DLD1 (cell line): ENCODE measurements around the gene BTBD9.

ENCODE experiments used
- in situ Hi-C: cut with HindIII; loops from 2 replicates; pipeline ENCODE4 v1.10.0; 2017; ENCODE audit warnings: low sequenced_read_pairs

The BTBD9 gene

DNA sequence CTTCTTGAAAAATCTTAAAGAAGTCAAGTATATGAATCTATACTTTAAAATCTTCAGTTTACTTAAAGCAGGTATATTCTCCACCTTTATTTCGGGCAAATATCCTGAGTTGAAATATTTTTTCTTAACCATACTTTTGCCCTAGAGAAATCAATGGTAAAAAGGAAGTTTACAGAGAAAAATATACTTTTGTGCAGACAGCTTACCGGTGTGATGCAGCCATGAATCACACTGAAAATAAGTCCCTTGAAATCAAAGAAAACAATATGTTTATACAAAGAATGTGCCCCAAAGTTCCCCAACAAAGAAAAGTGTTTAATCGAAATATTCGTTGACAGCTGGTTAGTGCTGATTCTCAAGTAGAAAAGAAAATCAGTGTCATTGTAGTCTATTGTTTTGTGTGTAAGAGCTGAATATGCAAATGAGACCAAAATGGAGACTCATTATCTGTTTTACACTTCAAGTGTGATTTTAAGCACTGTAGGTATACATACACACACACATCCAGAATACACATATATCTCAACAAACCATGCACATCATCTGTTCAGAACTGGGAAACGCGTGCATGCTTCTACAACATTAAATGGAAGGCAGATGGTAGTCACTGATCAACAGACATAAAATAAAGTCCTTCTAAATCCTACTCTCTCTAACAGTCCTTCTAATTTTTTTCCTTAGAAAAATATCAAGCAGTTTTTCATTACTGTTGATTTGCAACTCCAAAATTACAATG, 73.3 kb downstream of the BTBD9 start:
- in situ Hi-C loops, result no loop called here

DNA sequence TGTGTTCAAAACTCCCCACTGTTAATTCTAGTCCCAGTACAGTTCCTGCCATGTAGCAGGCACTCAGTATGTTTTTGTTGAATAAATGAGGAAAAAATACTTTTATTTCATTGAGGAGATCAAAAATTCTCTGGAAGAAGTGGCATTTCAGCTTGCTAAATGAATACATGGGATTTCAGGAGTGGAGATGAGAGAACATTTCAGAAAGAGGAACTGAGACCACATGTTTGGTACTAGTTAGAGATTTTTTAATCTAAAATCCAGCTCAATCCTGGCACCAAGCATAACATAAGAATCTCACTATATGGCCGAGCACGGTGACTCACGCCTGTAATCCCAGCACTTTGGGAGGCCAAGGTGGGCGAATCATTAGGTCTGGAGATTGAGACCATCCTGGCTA, 75.4 kb downstream of the BTBD9 start:
- in situ Hi-C loops, result no loop called here

DNA sequence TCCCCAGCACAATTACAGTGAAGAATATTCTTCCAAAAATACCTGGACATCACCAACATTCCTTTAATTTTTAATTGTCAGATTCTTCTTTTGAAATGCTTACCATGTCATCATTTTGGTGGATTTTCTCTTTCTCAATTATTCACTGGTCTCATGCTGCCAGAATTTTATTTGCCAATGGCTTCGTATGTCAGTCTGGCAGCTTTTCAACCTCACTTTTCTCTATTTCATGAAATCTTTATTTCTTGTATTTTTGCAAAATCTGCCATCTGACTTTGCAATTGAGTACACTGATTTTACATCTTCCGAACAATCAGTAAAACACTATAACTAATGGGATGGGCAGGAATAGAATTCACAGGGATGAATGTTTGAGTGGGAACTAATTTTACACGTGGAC, 84.1 kb downstream of the BTBD9 start:
- in situ Hi-C loops, result no loop called here

DNA sequence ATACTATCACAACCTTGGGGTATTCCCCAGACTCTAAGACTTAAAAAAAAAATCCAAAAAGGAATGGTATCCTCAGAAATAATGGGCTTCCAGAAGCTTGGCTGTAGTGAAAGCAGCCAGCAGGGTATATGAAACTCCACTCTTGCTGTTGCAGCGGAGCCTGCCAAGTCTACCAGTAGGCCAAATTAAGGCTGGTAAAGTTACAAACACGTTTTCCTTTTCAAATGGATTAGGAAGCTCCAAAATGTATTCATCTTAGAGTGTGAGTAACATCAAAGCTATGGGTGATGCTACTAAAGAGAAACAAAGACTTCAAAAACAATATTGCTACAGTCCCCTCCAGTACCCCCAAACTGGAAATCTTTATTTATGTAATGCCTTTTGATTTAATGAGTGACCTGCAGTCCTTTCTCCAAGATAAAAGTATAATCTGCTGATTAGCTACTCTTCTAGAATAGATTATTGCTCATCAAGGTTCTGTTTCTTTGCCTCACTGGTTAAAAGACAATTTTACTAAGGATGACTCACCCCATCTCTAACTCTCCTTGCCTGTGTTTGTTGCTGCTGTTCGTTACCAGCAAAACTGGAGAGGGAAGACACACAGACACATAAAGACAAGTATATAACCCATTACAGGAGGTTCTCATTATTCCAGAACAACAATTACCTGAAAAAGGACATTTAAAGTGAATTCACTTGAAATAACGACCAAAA, 84.9 kb downstream of the BTBD9 start:
- in situ Hi-C loops, result no loop called here

DNA sequence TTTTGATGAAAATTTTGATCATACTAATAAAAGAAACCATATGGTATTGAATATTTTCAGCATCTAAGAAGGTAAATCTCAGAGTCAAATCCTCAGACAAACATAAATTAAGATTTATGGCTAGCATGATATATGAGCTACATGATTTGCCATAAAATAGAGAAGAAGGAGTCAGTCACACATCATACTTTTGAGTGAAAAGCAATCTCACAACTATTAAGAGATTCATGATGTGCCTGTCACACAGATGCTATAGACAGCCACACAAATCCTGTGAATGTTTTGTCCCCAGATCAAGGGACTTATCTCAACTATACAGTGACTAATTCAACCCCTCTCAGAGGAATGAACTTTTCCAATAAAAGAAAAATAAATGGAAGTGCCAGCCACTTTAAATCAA, 85.7 kb downstream of the BTBD9 start:
- in situ Hi-C loops, result no loop called here

DNA sequence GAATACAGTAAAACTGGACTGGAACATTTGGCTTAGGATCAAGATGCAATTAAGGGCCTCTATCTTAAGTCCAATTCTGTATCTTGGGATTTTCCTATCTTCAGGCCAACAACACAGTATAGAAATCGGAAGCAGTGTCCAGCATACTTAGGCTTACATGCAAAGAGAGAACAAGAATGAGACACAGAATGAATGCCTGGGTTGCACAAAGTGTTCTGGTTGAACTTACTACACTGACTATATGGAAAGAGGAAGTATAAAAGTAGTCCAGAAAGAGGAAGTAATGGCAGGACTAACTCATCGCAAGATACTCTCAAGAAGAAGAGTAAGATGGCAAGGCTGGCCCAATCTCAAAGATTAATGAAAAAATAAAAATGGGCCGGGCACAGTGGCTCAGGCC, 87.6 kb downstream of the BTBD9 start:
- in situ Hi-C loops, result no loop called here

DNA sequence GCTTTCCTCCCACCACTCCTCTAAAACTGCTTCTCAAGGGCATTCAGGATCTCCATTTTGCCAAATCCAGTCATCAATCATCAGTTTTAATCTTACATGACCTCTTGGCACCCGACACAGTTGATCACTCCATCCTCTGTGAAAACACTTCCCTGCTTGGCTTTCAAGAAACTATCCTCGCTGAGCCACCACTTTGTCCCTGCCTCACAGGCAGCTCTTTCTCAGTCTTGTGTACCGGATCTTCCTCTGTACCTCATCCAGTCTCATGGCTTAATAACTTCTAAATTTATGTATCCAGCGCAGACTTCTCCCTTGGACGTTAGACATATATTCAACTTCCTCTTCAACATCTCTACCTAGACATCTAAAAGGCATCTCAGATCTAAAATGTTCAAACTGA, 89.9 kb downstream of the BTBD9 start:
- in situ Hi-C loops, result no loop called here

DNA sequence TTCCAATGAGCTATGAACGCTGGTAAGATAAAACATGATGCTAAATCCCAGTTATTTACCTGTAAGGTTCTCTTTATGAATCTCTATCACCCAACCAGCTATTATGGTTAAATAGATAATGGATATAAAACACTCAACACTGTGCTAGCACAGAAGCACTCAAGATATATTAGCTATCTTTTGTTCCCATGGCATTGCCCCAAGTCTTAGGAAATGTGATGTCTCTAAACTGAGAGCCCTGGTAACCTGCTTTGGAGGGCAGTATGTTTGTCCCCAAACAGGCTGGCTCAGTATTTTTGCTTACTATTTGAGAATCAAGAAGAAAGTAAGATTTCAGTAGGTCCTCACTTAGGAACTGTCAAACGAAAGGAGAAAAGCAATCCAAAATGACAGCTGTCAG, 90.5 kb downstream of the BTBD9 start:
- in situ Hi-C loops, result no loop called here

DNA sequence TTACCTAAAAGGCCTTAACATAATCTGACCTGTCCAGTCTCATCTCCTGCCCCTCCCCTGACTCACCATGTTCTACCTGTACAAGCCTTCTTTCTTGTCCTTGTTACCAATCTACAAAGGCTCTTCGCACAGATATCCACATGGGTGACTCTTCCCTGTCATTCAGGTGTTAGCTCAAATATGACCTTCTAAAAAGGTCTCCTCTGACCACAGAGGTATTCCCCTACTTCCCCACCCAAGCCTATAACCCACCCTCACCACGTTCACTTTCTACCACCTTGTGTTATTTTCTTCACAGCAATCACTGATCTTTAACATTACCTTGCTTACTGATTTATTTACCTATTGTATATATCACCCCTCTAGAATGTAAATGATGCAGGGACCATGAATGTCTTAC, 96.7 kb downstream of the BTBD9 start:
- in situ Hi-C loops, result no loop called here

DNA sequence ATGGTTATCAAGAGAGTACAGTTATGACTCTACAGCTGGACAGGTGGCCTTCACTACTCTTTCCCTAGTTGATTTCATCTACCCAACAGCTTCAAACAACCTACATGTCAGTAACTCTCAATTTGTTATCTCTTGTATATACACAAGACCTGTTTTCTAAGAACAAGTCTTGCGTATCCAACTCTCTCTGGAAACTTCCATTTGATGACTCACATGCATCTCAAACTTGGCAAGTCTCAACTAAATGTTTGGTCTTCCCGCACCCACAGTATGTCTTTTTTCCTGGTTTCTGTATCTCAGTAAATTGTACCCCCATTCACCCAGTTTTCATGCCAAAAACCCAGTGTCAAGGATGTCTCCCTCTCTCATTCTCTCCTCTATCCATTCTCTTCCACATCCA, 97.7 kb downstream of the BTBD9 start:
- in situ Hi-C loops, result no loop called here

DNA sequence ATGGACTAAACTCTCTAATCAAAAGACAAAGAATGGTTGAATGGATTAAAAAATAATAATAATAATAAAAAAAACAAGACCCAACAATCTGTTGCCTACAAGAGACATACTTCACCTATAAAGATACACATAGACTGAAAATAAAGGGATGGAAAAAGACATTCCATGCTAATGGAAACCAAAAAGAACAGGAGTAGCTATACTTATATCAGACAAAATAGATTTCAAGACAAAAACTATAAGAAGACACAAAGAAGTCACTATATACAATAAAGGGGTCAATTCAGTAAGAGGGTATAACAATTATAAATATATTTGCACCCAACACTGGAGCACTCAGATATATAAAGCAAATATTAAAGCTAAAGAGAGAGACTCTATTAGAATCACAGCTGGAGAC, 106.7 kb downstream of the BTBD9 start:
- in situ Hi-C loops, result no loop called here

DNA sequence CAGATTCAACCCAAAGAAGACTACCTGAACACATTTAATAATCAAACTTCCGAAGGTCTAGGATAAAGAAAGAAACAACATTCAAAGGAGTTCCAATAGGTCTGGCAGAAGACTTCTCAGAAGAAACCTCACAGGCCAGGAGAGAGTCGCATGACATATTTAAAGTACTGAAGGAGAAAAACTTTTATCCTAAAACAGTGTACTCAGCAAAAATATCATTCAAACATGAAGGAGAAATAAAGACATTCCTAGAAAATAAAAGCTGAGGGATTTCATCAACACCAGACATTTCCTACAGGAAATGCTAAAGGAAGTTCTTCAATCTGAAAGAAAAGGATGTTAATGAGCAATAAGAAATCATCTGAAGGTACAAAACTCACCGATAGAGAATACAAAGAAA, 108.6 kb downstream of the BTBD9 start:
- in situ Hi-C loops, result no loop called here

DNA sequence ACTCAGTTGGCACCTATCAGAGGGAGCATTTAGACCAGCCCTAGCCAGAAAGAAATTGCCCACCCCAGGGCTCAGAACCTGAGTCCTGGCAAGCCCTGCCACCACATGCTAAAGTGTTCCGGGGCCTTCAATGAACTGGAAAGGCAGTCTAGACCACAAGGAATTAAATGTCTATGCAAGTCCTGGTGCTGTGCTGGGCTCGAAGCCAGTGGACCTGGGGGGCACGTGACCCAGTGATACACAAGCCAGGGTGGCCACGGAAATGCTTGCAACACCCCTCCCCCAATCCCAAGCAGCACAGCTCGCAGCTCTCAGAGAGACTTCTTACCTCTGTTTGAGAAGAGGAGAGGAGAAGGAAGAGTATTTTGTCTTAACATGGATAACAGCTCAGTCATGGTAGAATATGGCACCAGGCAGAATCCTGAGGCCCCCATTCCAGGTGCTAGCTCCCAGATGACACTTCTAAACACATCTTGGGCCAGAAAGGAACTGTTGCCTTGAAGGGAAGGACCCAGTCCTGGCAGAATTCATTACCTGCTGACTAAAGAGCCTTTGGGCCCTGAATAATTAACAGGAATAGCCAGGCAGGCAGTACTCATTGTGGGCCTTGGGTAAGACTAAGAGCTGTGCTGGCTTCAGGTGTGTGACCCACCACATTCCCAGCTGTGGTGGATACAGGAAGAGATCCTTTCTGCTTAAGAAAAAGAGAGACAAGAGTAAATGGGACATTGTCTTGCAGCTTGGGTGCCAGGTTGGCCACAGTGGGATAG, 111.3 kb downstream of the BTBD9 start:
- in situ Hi-C loops, result no loop called here

DNA sequence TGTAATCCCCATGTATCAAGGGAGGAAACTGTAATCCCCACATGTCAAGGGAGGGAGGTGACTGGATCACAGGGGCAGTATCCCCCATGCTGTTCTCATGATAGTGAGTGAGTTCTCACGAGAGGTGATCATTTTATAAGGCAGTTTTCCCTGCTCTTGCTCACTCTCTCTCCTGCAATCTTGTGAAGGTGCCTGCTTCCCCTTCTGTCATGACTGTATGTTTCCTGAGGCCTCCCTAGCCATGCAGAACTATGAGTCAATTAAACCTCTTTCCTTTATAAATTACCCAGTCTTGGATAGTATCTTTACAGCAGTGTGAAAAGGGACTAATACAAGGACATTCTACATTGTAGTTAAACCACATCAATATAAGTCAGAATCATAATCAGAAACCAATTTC, 112.4 kb downstream of the BTBD9 start:
- in situ Hi-C loops, result no loop called here

DNA sequence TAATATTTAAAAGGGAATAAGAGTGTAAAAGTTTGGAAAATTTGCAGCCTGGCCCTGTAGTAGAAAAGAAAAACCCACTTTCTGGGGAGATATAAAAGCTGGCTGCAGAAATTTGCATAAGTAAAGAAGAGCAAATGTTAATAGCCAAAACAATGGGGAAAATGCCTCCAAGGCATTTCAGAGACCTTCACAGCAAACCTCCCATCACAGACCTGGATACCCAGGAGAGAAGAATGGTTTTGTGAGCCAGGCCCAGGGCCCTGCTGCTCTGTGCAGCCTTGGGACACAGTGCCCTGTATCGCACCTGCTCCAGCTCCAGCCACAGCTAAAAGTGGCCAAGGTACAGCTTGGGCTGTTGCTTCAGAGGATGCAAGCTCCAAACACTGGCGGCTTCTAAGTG, 113.8 kb downstream of the BTBD9 start:
- in situ Hi-C loops, result no loop called here

DNA sequence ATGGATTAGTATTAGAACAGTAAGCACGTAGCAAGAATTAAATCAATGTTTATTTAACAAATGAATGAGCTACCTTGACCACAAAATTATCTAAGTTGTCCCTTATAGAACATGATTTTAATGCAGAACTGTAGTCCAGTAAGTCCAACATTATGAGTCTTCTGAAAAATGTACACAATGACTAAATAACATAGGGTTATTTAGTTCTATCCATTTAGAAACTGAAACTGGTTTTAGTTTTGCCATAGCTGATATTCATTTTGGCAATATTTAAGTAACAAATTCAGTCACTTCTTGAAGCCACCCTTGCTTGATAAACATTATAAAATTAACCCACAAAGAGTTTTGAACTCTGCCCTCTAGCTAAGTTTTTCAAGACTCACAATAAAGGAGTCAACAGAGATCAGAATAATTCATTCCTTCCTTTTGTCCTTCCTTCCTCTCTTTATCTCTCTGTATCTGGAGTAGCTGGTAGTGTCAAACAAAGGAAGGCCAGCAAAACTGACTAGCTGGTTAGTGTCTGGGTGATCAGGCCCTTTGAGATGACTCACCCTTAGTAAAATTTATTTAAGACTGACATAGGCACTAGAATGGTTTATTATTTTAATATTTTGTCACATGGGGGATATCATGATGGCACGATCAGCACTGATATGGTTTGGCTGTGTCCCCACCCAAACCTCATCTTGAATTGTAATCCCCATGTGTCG, 115.1 kb downstream of the BTBD9 start:
- in situ Hi-C loops, result no loop called here

DNA sequence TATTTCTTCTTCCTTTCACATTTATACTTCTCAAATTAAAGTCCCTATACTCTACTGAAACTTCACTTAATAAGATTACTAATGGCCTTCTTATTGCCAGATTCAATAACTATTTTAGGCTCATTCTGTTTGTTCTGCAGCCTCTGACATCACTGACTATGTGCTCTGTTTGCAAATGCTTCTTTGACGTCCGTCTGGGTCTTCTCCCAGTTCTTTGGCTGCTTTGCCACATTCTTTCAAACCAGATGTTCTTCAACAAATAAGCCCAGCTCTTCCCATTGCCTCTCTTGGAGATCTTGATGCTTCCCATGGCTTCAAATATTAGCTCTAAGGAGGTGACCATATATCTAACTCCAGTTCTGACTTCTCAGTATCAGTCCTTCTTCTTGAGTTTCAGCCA, 117.4 kb downstream of the BTBD9 start:
- in situ Hi-C loops, result no loop called here

DNA sequence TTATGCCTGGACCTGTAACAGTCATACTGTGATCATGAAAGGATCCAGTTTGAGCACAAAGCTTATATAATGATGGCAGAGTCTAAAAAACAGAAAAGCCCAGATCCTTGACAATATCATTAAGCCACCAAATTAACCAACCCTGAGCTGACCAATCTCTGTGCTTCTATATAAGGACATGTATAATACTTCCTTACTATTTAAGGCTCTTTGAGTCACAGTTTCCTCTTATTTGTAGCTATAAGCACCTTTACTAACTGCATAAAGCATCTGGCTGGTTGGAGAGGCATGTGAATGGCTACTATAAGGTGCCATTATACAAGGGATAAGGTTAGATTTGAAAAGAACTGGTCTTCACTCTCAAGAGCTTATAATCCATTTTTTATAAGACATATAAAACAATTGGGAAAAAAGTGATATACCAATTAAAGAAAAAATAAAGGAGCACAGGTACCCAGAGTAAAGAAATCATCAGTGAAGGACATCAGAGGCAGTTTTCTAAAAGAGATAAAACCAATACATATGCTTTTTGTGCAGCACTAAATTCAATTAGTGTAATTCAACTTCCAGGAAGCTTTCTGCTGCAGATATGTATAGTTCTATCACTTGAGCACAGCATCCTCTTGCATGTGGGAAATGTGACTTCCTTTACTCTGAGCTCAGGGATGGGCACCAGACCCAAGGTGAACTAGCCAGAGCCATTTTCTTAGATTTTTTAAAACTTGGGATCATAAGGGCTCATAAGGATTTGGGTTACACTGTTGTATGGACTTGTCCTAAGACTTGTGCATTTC, 121.0 kb downstream of the BTBD9 start:
- in situ Hi-C loops, result no loop called here

DNA sequence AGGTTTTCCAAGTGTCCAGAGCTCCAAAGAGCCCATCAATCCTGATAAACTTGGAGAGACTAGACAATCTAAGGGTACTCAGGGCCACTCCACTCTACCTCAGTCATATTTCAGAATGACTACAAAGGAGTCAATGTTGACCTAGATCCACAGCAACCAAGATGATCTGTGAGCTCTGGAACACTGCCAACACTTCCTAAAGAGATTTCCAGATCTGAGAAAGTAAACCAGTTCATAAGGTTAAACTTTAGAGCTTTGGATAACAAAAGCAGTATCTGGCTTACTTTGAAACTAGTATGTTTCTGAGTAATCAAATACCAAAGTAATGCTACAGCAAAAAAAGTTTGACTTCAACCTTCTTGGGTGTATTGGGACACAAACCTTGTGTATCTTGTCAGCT, 122.7 kb downstream of the BTBD9 start:
- in situ Hi-C loops, result no loop called here

DNA sequence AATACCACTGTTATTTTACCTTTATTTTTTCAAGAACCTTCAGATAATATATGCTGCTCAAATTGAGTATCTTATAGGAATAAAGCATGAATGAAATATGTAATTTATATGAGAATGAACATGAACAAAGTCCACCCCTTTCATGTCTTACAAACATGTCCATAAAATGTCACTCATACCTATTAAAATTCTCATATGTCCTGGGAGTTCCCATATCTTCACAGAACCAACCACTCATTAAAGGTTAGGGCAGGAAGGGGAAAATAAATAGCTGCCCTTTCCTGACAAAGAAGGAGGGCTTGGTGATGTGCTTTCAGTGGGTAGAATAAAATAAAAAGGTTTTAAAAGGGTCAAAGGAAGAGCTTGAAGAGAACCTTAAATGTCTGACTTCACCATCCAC, 125.3 kb downstream of the BTBD9 start:
- in situ Hi-C loops, result no loop called here

DNA sequence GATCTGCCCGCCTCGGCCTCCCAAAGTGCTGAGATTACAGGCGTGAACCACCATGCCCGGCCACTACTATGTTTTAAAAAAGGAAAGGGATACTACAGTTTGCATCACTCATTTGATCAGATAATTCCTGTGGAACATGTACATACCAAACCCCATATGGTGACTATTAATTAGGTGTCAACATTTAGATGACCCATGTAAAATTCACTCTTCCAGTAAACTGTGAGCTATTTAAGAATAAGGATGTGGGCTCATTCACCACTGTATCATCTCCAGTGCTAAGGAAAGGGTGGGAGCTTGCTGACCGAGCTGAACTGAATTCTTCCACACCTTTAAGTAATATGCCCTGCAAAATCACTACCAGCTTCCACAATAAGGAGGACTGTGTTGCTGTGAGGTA, 127.5 kb downstream of the BTBD9 start:
- in situ Hi-C loops, result no loop called here
